ENCODE data around the gene EXD1.
"Not testable (repeated sequence)": the region's sequence is repeated elsewhere in the genome, so short reads cannot be mapped to it uniquely, and the experiment has no call there.

Gene EXD1

GRCh38 chr15:41153733-41154132, 76.8 kb downstream of the EXD1 start:
- DNase-seq (ENCODE audit: extremely low spot score, insufficient read length, low read depth): no peak
- no peak for FAIRE-seq

GRCh38 chr15:41151451-41152005, 79.0 kb downstream of the EXD1 start:
- DNase-seq (ENCODE audit: extremely low spot score, insufficient read length, low read depth): no peak
- FAIRE-seq: no peak

- no peak for DNase-seq (ENCODE audit: extremely low spot score, insufficient read length, low read depth)
- FAIRE-seq: no peak
Observed at GRCh38 chr15:41150279-41150678, 80.3 kb downstream of the EXD1 start.

- DNase-seq (ENCODE audit: extremely low spot score, insufficient read length, low read depth): no peak
- no peak for FAIRE-seq
Observed at GRCh38 chr15:41148065-41148464, 82.5 kb downstream of the EXD1 start.

GRCh38 chr15:41139619-41140018, 90.9 kb downstream of the EXD1 start:
- DNase-seq (ENCODE audit: extremely low spot score, insufficient read length, low read depth): no peak
- no peak for FAIRE-seq

- not testable (repeated sequence) for FAIRE-seq; DNase-seq (ENCODE audit: extremely low spot score, insufficient read length, low read depth)
Observed at GRCh38 chr15:41139112-41139511, 91.4 kb downstream of the EXD1 start.

- DNase-seq (ENCODE audit: extremely low spot score, insufficient read length, low read depth); FAIRE-seq: not testable (repeated sequence)
Observed at GRCh38 chr15:41135580-41135979, 95.0 kb downstream of the EXD1 start.

- DNase-seq (ENCODE audit: extremely low spot score, insufficient read length, low read depth) (no peak), FAIRE-seq (no peak)
Observed at GRCh38 chr15:41133454-41133853, 97.1 kb downstream of the EXD1 start.
